SK-N-SH treated with all-trans-retinoic acid at 6 μM for 48 hours (cell line): Measurements from ENCODE around the gene HECTD4.

ENCODE experiments used
- ATAC-seq: fragments of 200-7000 bp; cut with Tn5 transposase; 3 replicates; pipeline ENCODE4 v1.9.1; 2020; ENCODE audit warnings: mild to moderate bottlenecking, moderate library complexity
- ARNTL ChIP-seq: fragments of 450-650 bp; formaldehyde crosslinking; IDR thresholded peaks from 2 replicates; pipeline ENCODE4 v1.5.0; 2020; ENCODE audit warnings: low read depth, mild to moderate bottlenecking, moderate library complexity, borderline replicate concordance
- BACH2 ChIP-seq: fragments of 250-450 bp; sonication (Bioruptor Pico); IDR thresholded peaks from 2 replicates; pipeline ENCODE4 v1.9.0; 2021; ENCODE audit warnings: mild to moderate bottlenecking, borderline replicate concordance
- CSDC2 ChIP-seq: fragments of 250-450 bp; sonication (Bioruptor Pico); IDR thresholded peaks from 2 replicates; pipeline ENCODE4 v1.5.0; 2020; ENCODE audit warnings: mild to moderate bottlenecking, moderate library complexity
- CSRNP3 ChIP-seq: fragments of 250-450 bp; sonication (Bioruptor Pico); IDR thresholded peaks from 2 replicates; pipeline ENCODE4 v1.5.1; 2021; ENCODE audit warnings: mild to moderate bottlenecking, moderate library complexity
- ESRRG ChIP-seq: fragments of 250-450 bp; sonication (Bioruptor Pico); IDR thresholded peaks from 2 replicates; pipeline ENCODE4 v1.6.1; 2021; ENCODE audit warnings: mild to moderate bottlenecking
- GLIS3 ChIP-seq: fragments of 250-450 bp; sonication (Bioruptor Pico); IDR thresholded peaks from 2 replicates; pipeline ENCODE4 v1.5.0; 2020; ENCODE audit warnings: mild to moderate bottlenecking, moderate library complexity
- ISL1 ChIP-seq: fragments of 250-450 bp; sonication (Bioruptor Pico); IDR thresholded peaks from 2 replicates; pipeline ENCODE4 v2.1.2; 2022; ENCODE audit warnings: mild to moderate bottlenecking, moderate library complexity
- OSR1 ChIP-seq: fragments of 250-450 bp; sonication (Bioruptor Pico); IDR thresholded peaks from 2 replicates; pipeline ENCODE4 v1.8.0; 2022; ENCODE audit warnings: moderate library complexity, mild to moderate bottlenecking, inconsistent platforms
- PATZ1 ChIP-seq: fragments of 250-450 bp; sonication (Bioruptor Pico); IDR thresholded peaks from 2 replicates; pipeline ENCODE4 v1.8.0; 2020; ENCODE audit warnings: mild to moderate bottlenecking, moderate library complexity, borderline replicate concordance
- PPARA ChIP-seq: fragments of 250-450 bp; sonication (Bioruptor Pico); IDR thresholded peaks from 2 replicates; pipeline ENCODE4 v1.5.0; 2020; ENCODE audit warnings: mild to moderate bottlenecking, borderline replicate concordance
- RARB ChIP-seq: fragments of 250-450 bp; sonication (Bioruptor Pico); IDR thresholded peaks from 2 replicates; pipeline ENCODE4 v1.8.0; 2021; ENCODE audit warnings: mild to moderate bottlenecking, moderate library complexity
- SNAI2 ChIP-seq: fragments of 250-450 bp; sonication (Bioruptor Pico); IDR thresholded peaks from 2 replicates; pipeline ENCODE4 v1.5.0; 2020; ENCODE audit warnings: mild to moderate bottlenecking, moderate library complexity
- TCF4 ChIP-seq: fragments of 250-450 bp; sonication (Bioruptor Pico); IDR thresholded peaks from 2 replicates; pipeline ENCODE4 v1.8.0; 2021; ENCODE audit warnings: mild to moderate bottlenecking, moderate library complexity, borderline replicate concordance
- TOX ChIP-seq: fragments of 250-450 bp; sonication (Bioruptor Pico); IDR thresholded peaks from 2 replicates; pipeline ENCODE4 v1.8.0; 2021; ENCODE audit warnings: mild to moderate bottlenecking, moderate library complexity, borderline replicate concordance
- ZC3H10 ChIP-seq: fragments of 250-450 bp; sonication (Bioruptor Pico); IDR thresholded peaks from 2 replicates; pipeline ENCODE4 v1.5.1; 2021; ENCODE audit warnings: mild to moderate bottlenecking, moderate library complexity
- ZFP3 ChIP-seq: fragments of 250-450 bp; sonication (Bioruptor Pico); IDR thresholded peaks from 2 replicates; pipeline ENCODE4 v1.5.0; 2020; ENCODE audit warnings: mild to moderate bottlenecking, moderate library complexity
- ZFP30 ChIP-seq: fragments of 450-650 bp; formaldehyde crosslinking; IDR thresholded peaks from 2 replicates; pipeline ENCODE4 v1.5.0; 2022; ENCODE audit warnings: mild to moderate bottlenecking, moderate library complexity
- ZNF565 ChIP-seq: fragments of 450-650 bp; formaldehyde crosslinking; conservative IDR thresholded peaks from 2 replicates; pipeline ENCODE4 v1.5.0; 2020; ENCODE audit warnings: low read depth, mild to moderate bottlenecking, moderate library complexity
- ZNF8 ChIP-seq: fragments of 450-650 bp; formaldehyde crosslinking; IDR thresholded peaks from 2 replicates; pipeline ENCODE4 v1.5.0; 2020; ENCODE audit warnings: mild to moderate bottlenecking, moderate library complexity
- TF ChIP-seq, protein P1 (sequence below): fragments of 250-450 bp; sonication (Bioruptor Pico); IDR thresholded peaks from 2 replicates; pipeline ENCODE4 v1.8.0; 2021; ENCODE audit warnings: low read depth, mild to moderate bottlenecking, moderate library complexity, borderline replicate concordance
- TF ChIP-seq, protein P2 (sequence below): fragments of 250-450 bp; sonication (Bioruptor Pico); IDR thresholded peaks from 2 replicates; pipeline ENCODE4 v1.5.0; 2020; ENCODE audit warnings: mild to moderate bottlenecking, moderate library complexity

HECTD4 gene

GRCh38 chr12:112308161-112308560 is 74.1 kb downstream of the HECTD4 start:
- TF ChIP-seq ESRRG (no peak), ISL1 (CRISPR knock-in tag) (no peak), ZFP3 (CRISPR knock-in tag) (no peak), GLIS3 (CRISPR knock-in tag) (no peak), ZNF565 (CRISPR knock-in tag) (no peak), PPARA (CRISPR knock-in tag) (no peak), TCF4 (CRISPR knock-in tag) (no peak), ZFP30 (CRISPR knock-in tag) (no peak), BACH2 (no peak), TOX (CRISPR knock-in tag) (no peak), SNAI2 (CRISPR knock-in tag) (no peak), CSDC2 (CRISPR knock-in tag) (no peak)
- TF ChIP-seq, protein P1, sequence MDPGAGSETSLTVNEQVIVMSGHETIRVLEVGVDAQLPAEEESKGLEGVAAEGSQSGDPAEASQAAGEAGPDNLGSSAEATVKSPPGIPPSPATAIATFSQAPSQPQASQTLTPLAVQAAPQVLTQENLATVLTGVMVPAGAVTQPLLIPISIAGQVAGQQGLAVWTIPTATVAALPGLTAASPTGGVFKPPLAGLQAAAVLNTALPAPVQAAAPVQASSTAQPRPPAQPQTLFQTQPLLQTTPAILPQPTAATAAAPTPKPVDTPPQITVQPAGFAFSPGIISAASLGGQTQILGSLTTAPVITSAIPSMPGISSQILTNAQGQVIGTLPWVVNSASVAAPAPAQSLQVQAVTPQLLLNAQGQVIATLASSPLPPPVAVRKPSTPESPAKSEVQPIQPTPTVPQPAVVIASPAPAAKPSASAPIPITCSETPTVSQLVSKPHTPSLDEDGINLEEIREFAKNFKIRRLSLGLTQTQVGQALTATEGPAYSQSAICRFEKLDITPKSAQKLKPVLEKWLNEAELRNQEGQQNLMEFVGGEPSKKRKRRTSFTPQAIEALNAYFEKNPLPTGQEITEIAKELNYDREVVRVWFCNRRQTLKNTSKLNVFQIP (CRISPR knock-in tag) = no peak
- TF ChIP-seq, protein P2, sequence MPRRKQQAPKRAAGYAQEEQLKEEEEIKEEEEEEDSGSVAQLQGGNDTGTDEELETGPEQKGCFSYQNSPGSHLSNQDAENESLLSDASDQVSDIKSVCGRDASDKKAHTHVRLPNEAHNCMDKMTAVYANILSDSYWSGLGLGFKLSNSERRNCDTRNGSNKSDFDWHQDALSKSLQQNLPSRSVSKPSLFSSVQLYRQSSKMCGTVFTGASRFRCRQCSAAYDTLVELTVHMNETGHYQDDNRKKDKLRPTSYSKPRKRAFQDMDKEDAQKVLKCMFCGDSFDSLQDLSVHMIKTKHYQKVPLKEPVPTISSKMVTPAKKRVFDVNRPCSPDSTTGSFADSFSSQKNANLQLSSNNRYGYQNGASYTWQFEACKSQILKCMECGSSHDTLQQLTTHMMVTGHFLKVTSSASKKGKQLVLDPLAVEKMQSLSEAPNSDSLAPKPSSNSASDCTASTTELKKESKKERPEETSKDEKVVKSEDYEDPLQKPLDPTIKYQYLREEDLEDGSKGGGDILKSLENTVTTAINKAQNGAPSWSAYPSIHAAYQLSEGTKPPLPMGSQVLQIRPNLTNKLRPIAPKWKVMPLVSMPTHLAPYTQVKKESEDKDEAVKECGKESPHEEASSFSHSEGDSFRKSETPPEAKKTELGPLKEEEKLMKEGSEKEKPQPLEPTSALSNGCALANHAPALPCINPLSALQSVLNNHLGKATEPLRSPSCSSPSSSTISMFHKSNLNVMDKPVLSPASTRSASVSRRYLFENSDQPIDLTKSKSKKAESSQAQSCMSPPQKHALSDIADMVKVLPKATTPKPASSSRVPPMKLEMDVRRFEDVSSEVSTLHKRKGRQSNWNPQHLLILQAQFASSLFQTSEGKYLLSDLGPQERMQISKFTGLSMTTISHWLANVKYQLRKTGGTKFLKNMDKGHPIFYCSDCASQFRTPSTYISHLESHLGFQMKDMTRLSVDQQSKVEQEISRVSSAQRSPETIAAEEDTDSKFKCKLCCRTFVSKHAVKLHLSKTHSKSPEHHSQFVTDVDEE (CRISPR knock-in tag) = no peak
- no peak for ATAC-seq

DNA sequence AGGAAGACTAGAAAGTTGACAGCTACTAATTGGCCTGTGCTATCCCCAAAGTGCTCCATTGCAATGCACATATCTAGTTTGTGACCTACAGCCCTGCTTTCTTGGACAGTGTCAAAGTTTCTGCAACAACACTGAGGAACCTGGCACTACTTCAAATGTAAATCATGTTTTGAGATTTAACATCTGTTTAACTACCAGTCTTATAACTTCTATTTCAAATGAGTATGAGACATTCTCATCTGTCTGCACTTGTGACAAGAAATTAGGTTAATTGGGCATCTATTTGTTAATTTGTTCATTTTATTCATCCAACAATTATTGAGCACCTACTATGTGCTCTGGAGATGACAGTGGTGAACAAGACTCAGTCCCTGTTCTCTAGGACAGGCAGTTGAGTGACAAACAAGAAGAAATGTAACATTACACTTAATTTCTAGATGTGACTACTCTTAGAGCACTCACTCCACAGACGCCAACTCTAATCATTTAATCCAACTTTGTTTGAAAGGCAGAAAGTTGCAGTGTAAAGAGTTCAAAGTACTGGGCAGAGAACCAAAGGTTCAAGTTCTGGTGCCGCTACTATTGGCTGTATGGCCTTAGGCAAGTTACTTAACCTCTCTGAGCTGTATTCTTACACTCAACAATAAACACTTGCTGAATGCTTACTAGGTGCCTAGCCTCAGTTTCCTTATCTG is 74.8 kb downstream of the HECTD4 start:
- TF ChIP-seq ZFP30 (CRISPR knock-in tag) (no peak), ESRRG (no peak), SNAI2 (CRISPR knock-in tag) (no peak), ZNF8 (CRISPR knock-in tag) (no peak), GLIS3 (CRISPR knock-in tag) (no peak), BACH2 (no peak), CSDC2 (CRISPR knock-in tag) (no peak), ZC3H10 (CRISPR knock-in tag) (no peak)
- TF ChIP-seq, protein P1 (CRISPR knock-in tag) = no peak
- TF ChIP-seq, protein P2 (CRISPR knock-in tag) = no peak
- ATAC-seq = no peak

GRCh38 chr12:112305951-112306350 is 76.3 kb downstream of the HECTD4 start:
- ATAC-seq = no peak
- TF ChIP-seq ARNTL (CRISPR knock-in tag) (no peak), ZNF8 (CRISPR knock-in tag) (no peak), ESRRG (no peak), ISL1 (CRISPR knock-in tag) (no peak), CSDC2 (CRISPR knock-in tag) (no peak), RARB (CRISPR knock-in tag) (no peak), BACH2 (no peak), CSRNP3 (CRISPR knock-in tag) (no peak), GLIS3 (CRISPR knock-in tag) (no peak), ZFP3 (CRISPR knock-in tag) (no peak), OSR1 (no peak), PATZ1 (CRISPR knock-in tag) (no peak), TOX (CRISPR knock-in tag) (no peak)
- TF ChIP-seq, protein P1 (CRISPR knock-in tag) = no peak
